Neural crest cell (in vitro differentiated cells): ENCODE measurements around the gene MB21D2. TPM values are rescaled to one million over a fixed set of nuclear protein-coding genes. Genes with fewer than 3 reads are reported as not detected.

ENCODE experiments used
- DNase-seq: peaks from one replicate; pipeline ENCODE4 v3.0.0; 2021; ENCODE audit warnings: low read depth, mixed read lengths, low spot score
- H3K27ac Mint-ChIP-seq: one replicate; pipeline ENCODE4 v1.8.0; 2021; ENCODE audit warnings: mild to moderate bottlenecking, mixed read lengths; ENCODE audit not compliant: unreplicated experiment
- H3K27me3 Mint-ChIP-seq: 2 replicates; pipeline ENCODE4 v1.8.0; 2021; ENCODE audit warnings: low read depth, mild to moderate bottlenecking, mixed read lengths
- H3K36me3 Mint-ChIP-seq: 2 replicates; pipeline ENCODE4 v1.8.0; 2021; ENCODE audit warnings: low read depth, mild to moderate bottlenecking, mixed read lengths
- H3K4me1 Mint-ChIP-seq: 2 replicates; pipeline ENCODE4 v1.8.0; 2021; ENCODE audit warnings: mixed read lengths
- H3K4me3 Mint-ChIP-seq: one replicate; pipeline ENCODE4 v1.8.0; 2021; ENCODE audit warnings: mild to moderate bottlenecking, mixed read lengths
- H3K9me3 Mint-ChIP-seq: 2 replicates; pipeline ENCODE4 v1.8.0; 2021; ENCODE audit warnings: mixed read lengths
- CTCF ChIP-seq: fragments of 200-600 bp; sonication (generic); conservative IDR thresholded peaks from 2 replicates; pipeline ENCODE4 v1.5.0; 2021; ENCODE audit warnings: antibody characterized with exemption, mild to moderate bottlenecking
- total RNA-seq: library from RNA; stranded (reverse); gene quantifications from 2 replicates; pipeline ENCODE4 v1.2.1, GENCODE V29; 2021

Gene MB21D2
- total RNA-seq, 1 donor from 2014 or later: 5.5 TPM

GRCh38 chr3:192812743-192813383 is 104.8 kb downstream of the MB21D2 start:
- peak; percentile 82 for TF ChIP-seq CTCF
- DNase-seq: peak; percentile 50
- no peaks in the 10 kb centered on the region for H3K27me3 Mint-ChIP-seq
- H3K4me3 Mint-ChIP-seq: no peak overlapping the region
- H3K27ac Mint-ChIP-seq: no peak overlapping the region
- no peaks in the 10 kb centered on the region for H3K9me3 Mint-ChIP-seq
- peaks cover 15% of the 10 kb centered on the region for H3K4me1 Mint-ChIP-seq
- H3K36me3 Mint-ChIP-seq: no peaks in the 10 kb centered on the region

- Mint-ChIP-seq H3K27me3 (no peaks in the 10 kb centered on the region), H3K27ac (no peak overlapping the region)
Observed at GRCh38 chr3:192805711-192806110, 111.9 kb downstream of the MB21D2 start.

GRCh38 chr3:192804502-192804901 is 113.2 kb downstream of the MB21D2 start:
- H3K4me1 Mint-ChIP-seq: no peaks in the 10 kb centered on the region
- H3K9me3 Mint-ChIP-seq: no peaks in the 10 kb centered on the region
- H3K36me3 Mint-ChIP-seq: no peaks in the 10 kb centered on the region
- TF ChIP-seq CTCF: no peak
- no peak overlapping the region for H3K27ac Mint-ChIP-seq
- no peak for DNase-seq
- H3K27me3 Mint-ChIP-seq: no peaks in the 10 kb centered on the region
- H3K4me3 Mint-ChIP-seq: no peak overlapping the region

More at GRCh38 chr3:192805711-192806110, 111.9 kb downstream of the MB21D2 start:
- no peak for DNase-seq
- H3K36me3 Mint-ChIP-seq: no peaks in the 10 kb centered on the region
- no peaks in the 10 kb centered on the region for H3K9me3 Mint-ChIP-seq
- no peaks in the 10 kb centered on the region for H3K4me1 Mint-ChIP-seq
- no peak for TF ChIP-seq CTCF
- no peak overlapping the region for H3K4me3 Mint-ChIP-seq

GRCh38 chr3:192802957-192803899 is 114.4 kb downstream of the MB21D2 start:
- TF ChIP-seq CTCF: peak; percentile 75
- no peak for DNase-seq
- no peaks in the 10 kb centered on the region for H3K4me1 Mint-ChIP-seq
- no peak overlapping the region for H3K4me3 Mint-ChIP-seq
- no peaks in the 10 kb centered on the region for H3K9me3 Mint-ChIP-seq
- H3K36me3 Mint-ChIP-seq: peaks cover 2% of the 10 kb centered on the region
- no peak overlapping the region for H3K27ac Mint-ChIP-seq
- no peaks in the 10 kb centered on the region for H3K27me3 Mint-ChIP-seq

GRCh38 chr3:192801985-192802384 is 115.7 kb downstream of the MB21D2 start:
- no peaks in the 10 kb centered on the region for H3K4me1 Mint-ChIP-seq
- no peak overlapping the region for H3K4me3 Mint-ChIP-seq
- H3K36me3 Mint-ChIP-seq: peaks cover 2% of the 10 kb centered on the region
- no peaks in the 10 kb centered on the region for H3K27me3 Mint-ChIP-seq
- no peaks in the 10 kb centered on the region for H3K9me3 Mint-ChIP-seq
- no peak overlapping the region for H3K27ac Mint-ChIP-seq
- no peak for TF ChIP-seq CTCF
- no peak for DNase-seq
